NCI-H82 treated with DMSO at 0.1 percent for 48 hours (cell line): ENCODE results near the gene BRSK1.

Experiments
- DNase-seq: peaks from one replicate; lab custom pipeline; 2025; ENCODE audit not compliant: unreplicated experiment; lab: John Stamatoyannopoulos, UW

BRSK1 gene

GRCh38 chr19:55253842-55254624 is 29.8 kb upstream of the BRSK1 start:
- no peak for DNase-seq

DNA sequence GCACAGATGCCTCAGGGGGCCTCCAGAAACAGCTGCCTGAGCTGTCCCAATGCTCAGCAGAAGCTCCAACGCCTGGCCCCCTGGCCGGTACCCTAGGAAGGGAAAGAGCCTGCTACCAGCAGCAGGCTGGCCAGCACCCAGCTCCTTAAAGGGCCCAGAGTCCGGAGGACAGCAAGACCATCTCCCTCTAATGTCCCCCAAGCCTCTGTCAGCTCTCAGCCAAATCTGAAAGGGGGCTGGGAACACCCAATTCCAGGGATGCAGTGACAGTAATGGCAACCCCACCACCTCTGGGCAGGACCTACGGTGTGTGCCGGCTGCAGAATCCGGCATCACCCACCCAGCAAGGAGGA is 29.2 kb upstream of the BRSK1 start:
- DNase-seq: no peak

GRCh38 chr19:55255618-55256423 is 28.0 kb upstream of the BRSK1 start:
- DNase-seq: no peak

GRCh38 chr19:55256562-55257460 is 27.0 kb upstream of the BRSK1 start:
- no peak for DNase-seq

GRCh38 chr19:55257461-55258420 is 26.1 kb upstream of the BRSK1 start:
- DNase-seq: no peak

DNA sequence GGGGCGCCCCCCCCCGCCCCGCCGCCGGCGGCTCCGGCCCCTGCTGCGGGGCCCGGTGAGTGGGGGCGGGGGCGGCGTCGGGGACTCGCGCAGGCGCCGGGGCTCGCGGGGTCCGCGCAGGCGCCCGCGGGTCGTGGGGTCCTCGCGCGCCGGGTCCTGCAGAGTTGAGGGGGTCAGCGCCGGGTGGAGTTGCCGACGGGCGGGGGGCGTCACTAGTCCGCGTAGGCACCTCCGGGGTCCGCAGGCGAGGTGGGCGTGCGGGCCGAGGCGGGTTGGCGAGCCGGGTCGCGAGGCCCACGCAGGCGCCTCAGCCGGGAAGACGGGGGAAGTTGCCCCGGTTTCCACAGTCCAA is 25.3 kb upstream of the BRSK1 start:
- DNase-seq: no peak

- peak; percentile 98 for DNase-seq
Measured at GRCh38 chr19:55258828-55259539, 24.8 kb upstream of the BRSK1 start, which contains the start of gene PPP6R1. Gene PPP6R1 (minus strand): TSS chr19:55259017. CDS start chr19:55247103, 11,914 bp downstream.

DNA sequence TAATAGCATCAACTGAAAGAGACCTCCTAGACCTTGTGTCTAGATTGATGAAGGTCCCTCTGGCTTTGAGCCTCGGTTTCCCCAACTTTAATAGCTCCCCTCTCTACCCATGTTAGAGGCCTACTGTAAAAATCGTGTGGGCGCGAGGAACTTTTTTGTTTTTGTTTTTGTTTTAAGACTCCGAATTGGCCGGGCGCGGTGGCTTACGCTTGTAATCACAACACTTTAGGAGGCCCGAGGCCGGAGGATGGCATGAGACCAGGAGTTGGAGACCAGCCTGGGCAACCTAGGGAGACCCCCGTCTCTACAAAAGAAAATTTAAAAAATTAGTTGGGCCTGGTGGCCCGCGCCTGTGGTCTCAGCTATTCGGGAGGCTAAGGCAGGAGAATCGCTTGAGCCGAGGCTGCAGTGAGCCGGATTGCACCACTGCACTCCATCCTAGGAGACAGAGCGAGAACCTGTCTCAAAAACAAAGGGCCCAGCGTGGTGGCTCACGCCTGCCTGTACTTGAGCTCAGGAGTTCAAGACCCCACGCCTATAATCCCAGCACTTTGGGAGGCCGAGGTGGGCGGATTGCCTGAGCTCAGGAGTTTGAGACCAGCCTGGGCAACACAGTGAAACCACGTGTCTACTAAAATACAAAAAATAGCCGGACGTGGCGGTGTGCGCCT is 24.1 kb upstream of the BRSK1 start:
- DNase-seq: no peak

DNA sequence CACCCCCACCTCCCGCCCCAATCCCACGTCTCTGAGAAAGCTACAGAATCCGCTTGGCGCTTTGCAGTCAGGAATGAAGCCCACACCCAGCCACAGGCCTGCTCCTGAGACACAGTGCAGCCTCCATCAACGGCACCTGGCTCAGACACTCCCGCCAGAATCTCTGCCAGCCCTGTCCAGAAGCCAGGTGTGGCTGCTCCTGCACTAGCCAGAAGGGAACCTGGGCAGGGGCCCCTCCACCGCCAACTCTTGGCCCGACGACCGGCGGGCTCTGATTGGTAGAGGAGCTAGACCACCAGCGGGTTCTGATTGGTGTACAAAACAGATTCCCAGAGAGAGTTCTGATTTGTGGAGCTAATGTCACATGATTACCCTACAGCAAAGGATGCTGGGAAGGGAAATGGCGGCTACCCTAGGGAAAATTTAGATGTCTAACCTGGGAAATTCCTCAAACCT is 22.1 kb upstream of the BRSK1 start:
- no peak for DNase-seq

DNA sequence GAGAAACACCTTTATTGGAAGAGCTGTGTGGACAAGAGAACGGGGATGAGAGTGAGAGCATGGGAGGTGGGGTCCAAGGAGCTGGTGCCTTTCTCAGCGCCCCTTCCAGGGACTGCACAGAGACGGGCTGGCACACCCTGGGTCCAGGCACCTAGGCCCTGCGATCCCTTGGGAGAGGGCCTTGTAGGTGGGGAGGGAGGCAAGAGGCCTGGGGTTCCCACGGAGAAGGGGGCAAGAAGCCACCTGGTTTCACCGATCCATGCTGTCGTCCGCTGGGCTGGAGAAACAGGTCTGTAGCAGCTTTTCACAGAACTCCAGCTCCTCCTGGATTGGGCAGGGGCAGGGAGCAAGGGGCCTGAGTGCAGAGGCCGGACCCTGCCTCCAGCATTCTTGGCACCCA is 21.4 kb upstream of the BRSK1 start:
- no peak for DNase-seq

- DNase-seq: no peak
Measured at GRCh38 chr19:55264531-55264930, 19.3 kb upstream of the BRSK1 start.

DNA sequence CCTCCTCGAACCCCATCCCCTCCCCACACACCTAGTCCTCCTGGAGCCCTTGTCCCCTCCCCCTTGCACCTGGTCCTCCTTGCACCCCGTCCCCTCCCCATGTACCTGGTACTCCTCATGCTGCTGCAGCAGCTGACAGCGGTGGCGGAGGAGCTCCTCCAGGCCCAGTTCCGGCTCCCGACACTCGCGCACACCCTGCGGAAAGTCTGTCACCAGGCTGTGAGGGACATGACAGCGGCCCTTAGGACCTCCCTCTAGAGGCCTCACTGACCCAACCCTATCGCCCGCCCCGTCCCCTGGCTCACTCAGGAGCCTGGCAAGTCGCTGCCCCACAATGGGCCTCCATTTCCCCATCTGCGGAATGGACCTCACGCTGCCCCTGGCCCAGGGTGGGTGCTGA is 18.6 kb upstream of the BRSK1 start:
- DNase-seq: no peak

DNA sequence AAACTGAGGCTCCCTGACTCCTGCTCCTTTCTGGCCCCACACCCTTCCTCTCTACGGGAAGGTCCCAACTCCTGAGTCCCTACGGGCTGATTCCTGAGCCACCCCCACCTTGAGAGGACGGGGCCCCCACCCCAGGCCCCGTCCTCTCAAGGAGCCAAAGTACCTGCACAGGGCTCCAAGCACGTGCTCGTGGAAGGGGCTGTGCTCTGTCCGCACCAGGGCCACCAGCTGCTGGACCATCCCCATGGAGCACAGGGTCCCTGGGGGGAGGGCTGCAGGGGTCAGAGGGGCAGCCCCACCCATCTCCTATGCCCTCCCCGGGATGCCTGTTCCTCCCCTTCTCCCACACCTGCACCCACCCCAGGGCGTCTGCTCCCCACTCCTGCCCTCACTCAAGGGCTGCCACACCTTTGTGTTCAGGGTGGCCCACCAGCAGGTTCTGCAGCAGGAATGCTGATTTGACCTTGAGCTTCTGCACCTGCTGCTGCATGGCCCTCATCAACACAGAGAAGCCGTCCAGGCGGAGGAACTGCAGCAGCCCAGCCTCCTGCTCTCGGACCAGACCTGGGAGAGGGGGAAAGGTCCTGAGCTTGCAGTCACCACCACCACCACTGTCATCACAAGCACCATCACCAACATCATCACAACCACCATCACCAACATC is 17.9 kb upstream of the BRSK1 start:
- DNase-seq: no peak

GRCh38 chr19:55266404-55266803 is 17.4 kb upstream of the BRSK1 start:
- DNase-seq: no peak

DNA sequence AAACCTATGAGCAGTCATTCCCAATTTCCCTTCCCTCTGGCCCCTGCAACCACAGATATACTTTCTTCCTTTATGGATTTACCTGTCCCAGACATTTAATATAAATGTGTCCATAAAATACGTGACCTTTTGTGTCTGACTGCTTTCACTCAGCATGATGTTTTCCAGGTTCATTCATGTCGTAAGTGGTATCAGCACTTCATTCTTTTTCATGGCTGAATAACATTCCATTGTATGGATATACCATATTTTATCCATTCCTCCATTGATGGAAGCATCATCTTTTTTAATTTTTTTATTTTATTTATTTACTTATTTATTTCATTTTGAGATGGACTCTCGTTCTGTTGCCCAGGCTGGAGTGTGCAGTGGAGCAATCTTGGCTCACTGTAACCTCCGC is 17.0 kb upstream of the BRSK1 start:
- no peak for DNase-seq

DNA sequence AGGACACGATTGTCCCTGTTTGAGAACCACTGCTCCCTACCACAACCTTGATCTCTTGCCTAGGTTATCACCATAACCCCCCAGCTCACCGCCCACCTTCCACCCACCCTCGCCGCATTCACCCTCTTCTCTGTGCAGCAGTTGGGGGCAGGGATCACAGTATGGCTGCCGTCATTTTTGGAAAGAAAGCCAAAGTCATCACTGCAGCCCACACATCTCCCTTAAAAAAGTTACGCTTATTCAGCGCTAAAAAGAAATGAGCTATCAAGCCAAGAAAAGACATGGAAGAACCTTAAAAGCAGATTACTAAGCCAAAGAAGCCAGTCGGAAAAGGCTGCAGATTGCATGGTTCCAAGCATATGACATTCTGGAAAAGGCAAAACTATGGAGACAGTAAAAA is 14.5 kb upstream of the BRSK1 start:
- no peak for DNase-seq

GRCh38 chr19:55270172-55270942 is 13.4 kb upstream of the BRSK1 start:
- no peak for DNase-seq

DNA sequence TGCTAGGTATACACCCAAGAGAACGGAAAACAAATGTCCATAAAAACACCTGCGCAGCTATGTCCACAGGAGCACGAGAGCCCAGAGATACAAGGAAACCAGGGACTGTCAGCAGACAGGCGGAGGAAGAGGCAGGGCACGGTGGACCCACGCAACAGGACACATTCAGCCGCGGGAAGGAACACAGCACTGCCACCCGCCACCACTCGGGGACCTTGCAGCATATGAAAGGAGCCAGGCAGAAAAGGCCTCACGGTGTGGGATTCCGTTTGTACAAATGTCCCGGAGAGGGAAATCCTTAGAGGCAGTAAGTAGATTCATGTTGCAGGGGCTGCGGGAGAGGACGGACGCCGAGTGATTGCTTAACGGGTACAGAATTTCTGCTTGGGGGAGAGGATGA is 11.7 kb upstream of the BRSK1 start:
- DNase-seq: no peak
